GM23338 (cell line): ENCODE results near the gene OR10P1. TPM values are rescaled to one million over a fixed set of nuclear protein-coding genes. Genes with fewer than 3 reads are reported as not detected.
A peak's percentile ranks its signal among the peaks of the same experiment; 100 is the strongest.

Experiments used
- ATAC-seq: fragments of 200-7000 bp; cut with Tn5 transposase; 3 replicates; pipeline ENCODE4 v1.9.1; 2020
- DNase-seq: peaks from one replicate; pipeline ENCODE4 v3.0.0-alpha.2; 2015; ENCODE audit warnings: low spot score
- H2AFZ ChIP-seq: fragments of 200-600 bp; sonication (generic); 2 replicates; pipeline ENCODE4 v1.8.0; 2016; ENCODE audit warnings: antibody characterized with exemption, mild to moderate bottlenecking, moderate library complexity
- H3F3A ChIP-seq: fragments of 200-600 bp; sonication (generic); replicated peaks from 2 replicates; pipeline ENCODE4 v1.8.0; 2017; ENCODE audit warnings: antibody characterized with exemption, mixed run types, low read depth
- H3K27ac ChIP-seq: fragments of 200-600 bp; sonication (generic); 2 replicates; pipeline ENCODE4 v1.6.1; 2016; ENCODE audit warnings: low read depth
- H3K27me3 ChIP-seq: fragments of 200-600 bp; sonication (generic); 2 replicates; pipeline ENCODE4 v1.8.0; 2016; ENCODE audit warnings: mild to moderate bottlenecking, mixed run types, moderate library complexity; ENCODE audit not compliant: insufficient read depth
- H3K36me3 ChIP-seq: fragments of 200-600 bp; sonication (generic); 2 replicates; pipeline ENCODE4 v1.8.0; 2016; ENCODE audit warnings: mild to moderate bottlenecking; ENCODE audit not compliant: insufficient read depth
- H3K4me1 ChIP-seq: fragments of 200-600 bp; sonication (generic); 2 replicates; pipeline ENCODE4 v1.8.0; 2016; ENCODE audit warnings: mild to moderate bottlenecking, moderate library complexity; ENCODE audit not compliant: insufficient read depth
- H3K4me2 ChIP-seq: fragments of 200-600 bp; sonication (generic); 2 replicates; pipeline ENCODE4 v1.7.1; 2017; ENCODE audit warnings: mixed run types
- H3K4me3 ChIP-seq: fragments of 200-600 bp; sonication (generic); 2 replicates; pipeline ENCODE4 v1.6.1; 2016; ENCODE audit warnings: mixed run types
- H3K79me2 ChIP-seq: fragments of 200-600 bp; sonication (generic); replicated peaks from 2 replicates; pipeline ENCODE4 v1.8.0; 2017; ENCODE audit warnings: mild to moderate bottlenecking; ENCODE audit not compliant: insufficient read depth
- H3K9me2 ChIP-seq: fragments of 200-600 bp; sonication (generic); 2 replicates; pipeline ENCODE4 v1.8.0; 2017; ENCODE audit not compliant: insufficient read depth
- H4K20me1 ChIP-seq: fragments of 200-600 bp; sonication (generic); replicated peaks from 2 replicates; pipeline ENCODE4 v1.8.0; 2017; ENCODE audit warnings: mild to moderate bottlenecking; ENCODE audit not compliant: insufficient read depth
- H3K27ac Mint-ChIP-seq: 2 replicates; pipeline ENCODE4 v1.8.0; 2020; ENCODE audit warnings: inconsistent platforms, mild to moderate bottlenecking, moderate library complexity, mixed read lengths
- H3K27me3 Mint-ChIP-seq: 3 replicates; pipeline ENCODE4 v1.8.0; 2022; ENCODE audit warnings: low read depth, mild to moderate bottlenecking, moderate library complexity, mixed read lengths, inconsistent platforms; ENCODE audit not compliant: insufficient read depth, poor library complexity
- H3K36me3 Mint-ChIP-seq: 3 replicates; pipeline ENCODE4 v1.8.0; 2021; ENCODE audit warnings: low read depth, mild to moderate bottlenecking, inconsistent platforms, moderate library complexity, mixed read lengths
- H3K4me1 Mint-ChIP-seq: 3 replicates; pipeline ENCODE4 v1.8.0; 2020; ENCODE audit warnings: mild to moderate bottlenecking, inconsistent platforms, mixed read lengths
- H3K4me3 Mint-ChIP-seq: 3 replicates; pipeline ENCODE4 v1.8.0; 2021; ENCODE audit warnings: moderate library complexity, mild to moderate bottlenecking, inconsistent platforms, mixed read lengths
- H3K9me3 Mint-ChIP-seq: 3 replicates; pipeline ENCODE4 v1.8.0; 2020; ENCODE audit warnings: moderate library complexity, mild to moderate bottlenecking, inconsistent platforms, mixed read lengths
- CTCF ChIP-seq, 2 experiments: fragments of 200-600 bp in 1 of 2; sonication (generic) in 1 of 2; conservative IDR thresholded peaks; 2 replicates each; pipeline versions ENCODE4 v1.5.1 to v1.6.1; 2016 to 2017; ENCODE audit warnings: antibody characterized with exemption in 2 of 2, low read depth in 2 of 2, mild to moderate bottlenecking in 2 of 2, moderate library complexity in 1 of 2
- EZH2 ChIP-seq: fragments of 200-600 bp; sonication (generic); IDR thresholded peaks from one replicate; pipeline ENCODE4 v1.8.0; 2017; ENCODE audit warnings: antibody characterized with exemption, mild to moderate bottlenecking, low read depth; ENCODE audit not compliant: unreplicated experiment
- EZH2phosphoT487 ChIP-seq: fragments of 200-600 bp; sonication (generic); IDR thresholded peaks from one replicate; pipeline ENCODE4 v1.8.1; 2018; ENCODE audit warnings: antibody characterized with exemption; ENCODE audit not compliant: unreplicated experiment
- JUNB ChIP-seq: IDR thresholded peaks from one replicate; pipeline ENCODE4 v1.6.1; 2016; ENCODE audit warnings: antibody characterized with exemption; ENCODE audit not compliant: unreplicated experiment
- NANOG ChIP-seq: IDR thresholded peaks from 2 replicates; pipeline ENCODE4 v1.6.1; 2016; ENCODE audit warnings: antibody characterized with exemption, borderline replicate concordance
- POLR2AphosphoS5 ChIP-seq: IDR thresholded peaks from 2 replicates; pipeline ENCODE4 v1.6.1; 2016; ENCODE audit warnings: antibody characterized with exemption, low read depth
- STAT1 ChIP-seq: IDR thresholded peaks from one replicate; pipeline ENCODE4 v1.6.1; 2016; ENCODE audit warnings: antibody characterized with exemption; ENCODE audit not compliant: unreplicated experiment
- ZNF114 ChIP-seq: fragments of 250-450 bp; sonication (Bioruptor Pico); IDR thresholded peaks from 2 replicates; pipeline ENCODE4 v1.5.0; 2020; ENCODE audit warnings: mild to moderate bottlenecking, moderate library complexity
- ZNF331 ChIP-seq: fragments of 250-450 bp; sonication (Bioruptor Pico); IDR thresholded peaks from 2 replicates; pipeline ENCODE4 v1.5.0; 2020; ENCODE audit warnings: low read depth, mild to moderate bottlenecking, moderate library complexity
- polyA plus RNA-seq: library from polyadenylated mRNA; unstranded; fragments of >200 nt; fragmentation: Nextera tagmentation; extraction: Ambion mirVana; gene quantifications from 2 replicates; pipeline ENCODE4 v1.2.1, GENCODE V29; 2016
- total RNA-seq: library from RNA; depleted of rRNA; stranded (reverse); fragments of >200 nt; shearing (Covaris generic); gene quantifications from 2 replicates; pipeline ENCODE4 v1.2.3, GENCODE V29; 2014
- TF ChIP-seq, protein P1 (sequence below): IDR thresholded peaks from 2 replicates; pipeline ENCODE4 v1.6.1; 2016; ENCODE audit warnings: antibody characterized with exemption

The OR10P1 gene
- total and polyA plus RNA-seq, 2 experiments from 2014 or later: not detected

- H3K27ac Mint-ChIP-seq: no peak overlapping the region
- peak overlapping the region; percentile 46 for H3K4me3 ChIP-seq
- H3K4me3 Mint-ChIP-seq: peak overlapping the region; percentile 59
- TF ChIP-seq EZH2 (no peak), EZH2phosphoT487 (no peak), CTCF (conservative IDR thresholded peaks at IDR 0.05; ENCODE audit: low read depth in 2 of 2) (peak; percentile 63 to 73), JUNB (no peak), POLR2AphosphoS5 (0 out of 2 replicates have a peak, but pooled peaks have one; percentile 19), ZNF331 (no peak)
- TF ChIP-seq, protein P1, sequence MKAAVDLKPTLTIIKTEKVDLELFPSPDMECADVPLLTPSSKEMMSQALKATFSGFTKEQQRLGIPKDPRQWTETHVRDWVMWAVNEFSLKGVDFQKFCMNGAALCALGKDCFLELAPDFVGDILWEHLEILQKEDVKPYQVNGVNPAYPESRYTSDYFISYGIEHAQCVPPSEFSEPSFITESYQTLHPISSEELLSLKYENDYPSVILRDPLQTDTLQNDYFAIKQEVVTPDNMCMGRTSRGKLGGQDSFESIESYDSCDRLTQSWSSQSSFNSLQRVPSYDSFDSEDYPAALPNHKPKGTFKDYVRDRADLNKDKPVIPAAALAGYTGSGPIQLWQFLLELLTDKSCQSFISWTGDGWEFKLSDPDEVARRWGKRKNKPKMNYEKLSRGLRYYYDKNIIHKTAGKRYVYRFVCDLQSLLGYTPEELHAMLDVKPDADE: no peak
- H3K27me3 Mint-ChIP-seq: peaks cover 20% of the 10 kb centered on the region
- peak overlapping the region; percentile 96 for H2AFZ ChIP-seq
- H3K36me3 ChIP-seq: no peaks in the 10 kb centered on the region
- H3K27ac ChIP-seq: no peak overlapping the region
- peaks cover 6% of the 10 kb centered on the region; the same call in 1 of the 2 replicates for H3K4me1 ChIP-seq
- no peaks in the 10 kb centered on the region for H3F3A ChIP-seq
- H3K27me3 ChIP-seq: no peaks in the 10 kb centered on the region
- H3K36me3 Mint-ChIP-seq: peaks cover 3% of the 10 kb centered on the region; the same call in 1 of the 3 replicates
- H3K9me3 Mint-ChIP-seq: no peaks in the 10 kb centered on the region
- 0 out of 2 replicates have a peak, but pooled peaks cover 2% of the 10 kb centered on the region for H3K9me2 ChIP-seq
- no peaks in the 10 kb centered on the region for H3K79me2 ChIP-seq
- ATAC-seq (peak; percentile 94), DNase-seq (peak; percentile 94)
- H3K4me2 ChIP-seq: peak overlapping the region; percentile 81
- no peaks in the 10 kb centered on the region for H4K20me1 ChIP-seq
- peaks cover 13% of the 10 kb centered on the region for H3K4me1 Mint-ChIP-seq
Observed at GRCh38 chr12:55681142-55682077, 44.7 kb downstream of the OR10P1 start.

- Mint-ChIP-seq H3K36me3 (peaks cover 9% of the 10 kb centered on the region), H3K27ac (no peak overlapping the region), H3K4me3 (no peak overlapping the region; the same call in 2 of the 3 replicates), H3K27me3 (peaks cover 20% of the 10 kb centered on the region), H3K9me3 (no peaks in the 10 kb centered on the region), H3K4me1 (peaks cover 13% of the 10 kb centered on the region)
- H4K20me1 ChIP-seq: no peaks in the 10 kb centered on the region
- peak overlapping the region; percentile 81 for H3K4me2 ChIP-seq
- H3K4me1 ChIP-seq: peaks cover 6% of the 10 kb centered on the region; the same call in 1 of the 2 replicates
- H3K27ac ChIP-seq: no peak overlapping the region
- H3F3A ChIP-seq: no peaks in the 10 kb centered on the region
- no peaks in the 10 kb centered on the region for H3K36me3 ChIP-seq
- DNase-seq (no peak), ATAC-seq (no peak; the same call in 1 of the 3 replicates)
- 0 out of 2 replicates have a peak, but pooled peaks cover 2% of the 10 kb centered on the region for H3K9me2 ChIP-seq
- no peaks in the 10 kb centered on the region for H3K27me3 ChIP-seq
- peak overlapping the region; percentile 96 for H2AFZ ChIP-seq
- H3K4me3 ChIP-seq: peak overlapping the region; percentile 46
- no peaks in the 10 kb centered on the region for H3K79me2 ChIP-seq
- no peak for TF ChIP-seq STAT1
- no peak for TF ChIP-seq EZH2
- no peak for TF ChIP-seq EZH2phosphoT487
- TF ChIP-seq JUNB: no peak
- TF ChIP-seq NANOG: no peak
- TF ChIP-seq, protein P1: no peak
- no peak for TF ChIP-seq CTCF (conservative IDR thresholded peaks at IDR 0.05; ENCODE audit: low read depth in 2 of 2)
- TF ChIP-seq ZNF114: no peak
- TF ChIP-seq POLR2AphosphoS5: no peak
- TF ChIP-seq ZNF331: no peak
Observed at GRCh38 chr12:55682087-55682796, 45.5 kb downstream of the OR10P1 start.
